K562 (cell line): ENCODE results near the gene CGREF1. TPM values are rescaled to one million over a fixed set of nuclear protein-coding genes. Genes with fewer than 3 reads are reported as not detected.

ENCODE experiments used
- CHD4 ChIP-seq: fragments of 200-600 bp; sonication (generic); IDR thresholded peaks from 3 replicates; pipeline ENCODE4 v1.6.1; 2012; ENCODE audit warnings: low read depth, mild to moderate bottlenecking, mixed read lengths, low read length, inconsistent platforms; ENCODE audit not compliant: insufficient read depth, insufficient replicate concordance, poor library complexity, severe bottlenecking
- CREB5 ChIP-seq: fragments of 250-450 bp; sonication (Bioruptor Pico); IDR thresholded peaks from 2 replicates; pipeline ENCODE4 v1.5.0; 2020; ENCODE audit warnings: mild to moderate bottlenecking
- EGR1 ChIP-seq: fragments of 450-650 bp; conservative IDR thresholded peaks from 2 replicates; pipeline ENCODE4 v1.6.1; 2017; ENCODE audit warnings: mild to moderate bottlenecking
- FOXJ2 ChIP-seq: fragments of 200-800 bp; sonication (Bioruptor generic); IDR thresholded peaks from 2 replicates; pipeline ENCODE4 v1.6.1; 2016; ENCODE audit warnings: missing genetic modification characterization, missing compliant biosample characterization
- HDAC2 ChIP-seq: fragments of 450-650 bp; IDR thresholded peaks from 2 replicates; pipeline ENCODE4 v1.6.1; 2016; ENCODE audit warnings: mild to moderate bottlenecking
- HSF4 ChIP-seq: fragments of 250-450 bp; sonication (Bioruptor Pico); IDR thresholded peaks from 2 replicates; pipeline ENCODE4 v2.1.2; 2022; ENCODE audit warnings: mild to moderate bottlenecking, moderate library complexity, borderline replicate concordance
- KAT7 ChIP-seq: sonication (generic); formaldehyde crosslinking; IDR thresholded peaks from 2 replicates; pipeline ENCODE4 v1.8.0; 2022; ENCODE audit warnings: missing genetic modification reagents, mild to moderate bottlenecking, borderline replicate concordance
- KLF6 ChIP-seq: fragments of 250-450 bp; sonication (Bioruptor Pico); IDR thresholded peaks from 2 replicates; pipeline ENCODE4 v1.4.0; 2020; ENCODE audit warnings: mild to moderate bottlenecking, moderate library complexity, borderline replicate concordance
- LCOR ChIP-seq: sonication (generic); formaldehyde crosslinking; IDR thresholded peaks from 2 replicates; pipeline ENCODE4 v1.8.0; 2022; ENCODE audit warnings: mild to moderate bottlenecking, missing genetic modification reagents
- PRMT5 ChIP-seq: sonication (generic); formaldehyde crosslinking; IDR thresholded peaks from 2 replicates; pipeline ENCODE4 v1.5.0; 2020; ENCODE audit warnings: missing genetic modification reagents
- RREB1 ChIP-seq: fragments of 250-450 bp; sonication (Bioruptor Pico); IDR thresholded peaks from 2 replicates; pipeline ENCODE4 v1.4.0; 2020
- SIN3B ChIP-seq: fragments of 450-650 bp; IDR thresholded peaks from 2 replicates; pipeline ENCODE4 v1.6.1; 2017; ENCODE audit warnings: low read depth, mild to moderate bottlenecking, moderate library complexity
- SMC3 ChIP-seq: conservative IDR thresholded peaks from 2 replicates; pipeline ENCODE4 v1.6.1; 2011; ENCODE audit warnings: low read depth, low read length, improper control_type of control experiment; ENCODE audit not compliant: insufficient read depth
- SPI1 ChIP-seq: IDR thresholded peaks from 2 replicates; pipeline ENCODE4 v1.6.1; 2011; ENCODE audit warnings: low read depth, low read length, control low read depth, borderline replicate concordance
- STAT5B ChIP-seq: fragments of 250-450 bp; sonication (Bioruptor Pico); IDR thresholded peaks from 2 replicates; pipeline ENCODE4 v1.8.0; 2021; ENCODE audit warnings: mild to moderate bottlenecking, inconsistent platforms
- ZNF175 ChIP-seq: fragments of 200-800 bp; sonication (Bioruptor generic); IDR thresholded peaks from 2 replicates; pipeline ENCODE4 v1.6.1; 2016; ENCODE audit warnings: low read depth, mild to moderate bottlenecking, missing genetic modification characterization, missing compliant biosample characterization
- ZNF431 ChIP-seq: sonication (generic); formaldehyde crosslinking; IDR thresholded peaks from 2 replicates; pipeline ENCODE4 v1.8.0; 2022; ENCODE audit warnings: mild to moderate bottlenecking, missing genetic modification reagents
- ZNF551 ChIP-seq: fragments of 250-450 bp; sonication (Bioruptor Pico); IDR thresholded peaks from 2 replicates; pipeline ENCODE4 v1.5.0; 2021; ENCODE audit warnings: mild to moderate bottlenecking, moderate library complexity
- ZNF75A ChIP-seq: fragments of 450-650 bp; formaldehyde crosslinking; IDR thresholded peaks from 2 replicates; pipeline ENCODE4 v1.4.0; 2020; ENCODE audit warnings: mild to moderate bottlenecking
- polyA plus RNA-seq, 8 experiments: library from polyadenylated mRNA; depleted of rRNA in 4 of 8; stranded (reverse) in 5 of 8; unstranded in 3 of 8; fragments of >200 nt; fragmentation: Nextera tagmentation in 2 of 8; fragmentation: Illumina TruSeq in 1 of 8; extraction: Ambion mirVana in 2 of 8; extraction: Trizol in 1 of 8; gene quantifications; 2 replicates each; pipeline versions ENCODE4 v1.2.1 to v1.2.3, GENCODE V29; 2011 to 2014; ENCODE audit warnings: inconsistent platforms in 1 of 8, missing spikeins in 1 of 8
- total RNA-seq, 7 experiments: library from RNA; depleted of rRNA in 6 of 7; stranded (reverse); fragments of >200 nt in 6 of 7; fragmentation: Illumina TruSeq in 2 of 7; extraction: Trizol in 2 of 7; gene quantifications; 2 replicates each; pipeline versions ENCODE4 v1.2.1 to v1.2.3, GENCODE V29; 2011 to 2021; ENCODE audit warnings: low replicate concordance in 1 of 7
- TF ChIP-seq, protein P1 (sequence below): sonication (generic); formaldehyde crosslinking; IDR thresholded peaks from 2 replicates; pipeline ENCODE4 v1.8.0; 2022; ENCODE audit warnings: mild to moderate bottlenecking, missing genetic modification reagents, borderline replicate concordance

The CGREF1 gene
- total and polyA plus RNA-seq, 9 of the 15 experiments (the other 6 are each of a cell fraction or from before 2014, with no cell fraction given): 0.07 to 0.50 (median 0.37) TPM

GRCh38 chr2:27085673-27086089 lies 33.2 kb downstream of the CGREF1 start (continued):
- TF ChIP-seq CREB5 (CRISPR knock-in tag): no peak
- TF ChIP-seq ZNF75A (CRISPR knock-in tag): no peak
- no peak for TF ChIP-seq EGR1
- no peak for TF ChIP-seq LCOR (CRISPR knock-in tag)
- TF ChIP-seq, protein P1, sequence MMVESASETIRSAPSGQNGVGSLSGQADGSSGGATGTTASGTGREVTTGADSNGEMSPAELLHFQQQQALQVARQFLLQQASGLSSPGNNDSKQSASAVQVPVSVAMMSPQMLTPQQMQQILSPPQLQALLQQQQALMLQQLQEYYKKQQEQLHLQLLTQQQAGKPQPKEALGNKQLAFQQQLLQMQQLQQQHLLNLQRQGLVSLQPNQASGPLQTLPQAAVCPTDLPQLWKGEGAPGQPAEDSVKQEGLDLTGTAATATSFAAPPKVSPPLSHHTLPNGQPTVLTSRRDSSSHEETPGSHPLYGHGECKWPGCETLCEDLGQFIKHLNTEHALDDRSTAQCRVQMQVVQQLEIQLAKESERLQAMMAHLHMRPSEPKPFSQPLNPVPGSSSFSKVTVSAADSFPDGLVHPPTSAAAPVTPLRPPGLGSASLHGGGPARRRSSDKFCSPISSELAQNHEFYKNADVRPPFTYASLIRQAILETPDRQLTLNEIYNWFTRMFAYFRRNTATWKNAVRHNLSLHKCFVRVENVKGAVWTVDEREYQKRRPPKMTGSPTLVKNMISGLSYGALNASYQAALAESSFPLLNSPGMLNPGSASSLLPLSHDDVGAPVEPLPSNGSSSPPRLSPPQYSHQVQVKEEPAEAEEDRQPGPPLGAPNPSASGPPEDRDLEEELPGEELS (CRISPR knock-in tag): no peak
- no peak for TF ChIP-seq FOXJ2
- no peak for TF ChIP-seq ZNF431 (CRISPR knock-in tag)
- peak; percentile 46; the same call in 1 of the 2 replicates for TF ChIP-seq KLF6
- no peak for TF ChIP-seq RREB1 (CRISPR knock-in tag)
- 0 out of 2 replicates have a peak, but pooled peaks have one; percentile 25 for TF ChIP-seq SMC3
- no peak for TF ChIP-seq ZNF551 (CRISPR knock-in tag)
- TF ChIP-seq PRMT5 (CRISPR knock-in tag): no peak
- TF ChIP-seq KAT7 (CRISPR knock-in tag): no peak
- no peak for TF ChIP-seq ZNF175
- no peak for TF ChIP-seq SIN3B
- TF ChIP-seq HDAC2: no peak
- no peak for TF ChIP-seq HSF4 (CRISPR knock-in tag)
- no peak for TF ChIP-seq SPI1
- TF ChIP-seq CHD4: no peak
- TF ChIP-seq STAT5B (CRISPR knock-in tag): no peak
